SK-N-SH (cell line): ENCODE results near the gene TBX4.

Experiments
- FOSL2 ChIP-seq: IDR thresholded peaks from 2 replicates; pipeline ENCODE4 v1.4.0; 2012; ENCODE audit warnings: low read depth, mild to moderate bottlenecking, moderate library complexity, borderline replicate concordance
- MXI1 ChIP-seq: IDR thresholded peaks from 2 replicates; pipeline ENCODE4 v1.6.1; 2012; ENCODE audit warnings: mild to moderate bottlenecking, low read depth, low read length, improper control_type of control experiment
- POLR2AphosphoS5 ChIP-seq: IDR thresholded peaks from 2 replicates; pipeline ENCODE4 v1.6.1; 2012; ENCODE audit warnings: low read depth, low read length
- RCOR1 ChIP-seq: fragments of 150-350 bp; IDR thresholded peaks from 2 replicates; pipeline ENCODE4 v1.6.1; 2017; ENCODE audit warnings: antibody characterized with exemption, low read length
- TF ChIP-seq, protein P1 (sequence below): fragments of 200-600 bp; sonication (generic); IDR thresholded peaks from 2 replicates; pipeline ENCODE4 v1.6.1; 2017; ENCODE audit warnings: antibody characterized with exemption, mild to moderate bottlenecking, moderate library complexity
- TF ChIP-seq, protein P2 (sequence below): fragments of 150-350 bp; IDR thresholded peaks from 2 replicates; pipeline ENCODE4 v1.6.1; 2017; ENCODE audit warnings: antibody characterized with exemption, low read length, low read depth, borderline replicate concordance
- TF ChIP-seq, protein P3 (sequence below): IDR thresholded peaks from 2 replicates; pipeline ENCODE4 v1.6.1; 2012; ENCODE audit warnings: mild to moderate bottlenecking, low read depth, low read length, moderate library complexity

DNA sequence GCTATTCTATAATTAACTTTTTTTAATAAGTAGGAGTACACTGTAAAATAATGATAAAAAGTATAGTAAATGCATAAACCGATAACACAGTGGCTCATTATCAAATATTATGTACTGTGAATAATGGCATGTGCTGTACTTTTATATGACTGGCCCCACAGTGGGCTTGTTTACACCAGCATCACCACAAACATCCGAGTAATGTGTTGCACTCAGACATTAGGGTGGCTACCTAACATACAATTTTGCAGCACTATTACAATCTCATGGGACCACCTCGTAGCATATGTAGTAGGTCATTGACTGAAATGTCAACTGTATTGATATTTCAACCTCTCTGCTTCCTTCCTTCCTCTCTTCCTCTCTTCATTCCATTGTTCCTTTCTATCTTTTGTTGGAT lies 51.7 kb downstream of the TBX4 start:
- TF ChIP-seq, protein P1, sequence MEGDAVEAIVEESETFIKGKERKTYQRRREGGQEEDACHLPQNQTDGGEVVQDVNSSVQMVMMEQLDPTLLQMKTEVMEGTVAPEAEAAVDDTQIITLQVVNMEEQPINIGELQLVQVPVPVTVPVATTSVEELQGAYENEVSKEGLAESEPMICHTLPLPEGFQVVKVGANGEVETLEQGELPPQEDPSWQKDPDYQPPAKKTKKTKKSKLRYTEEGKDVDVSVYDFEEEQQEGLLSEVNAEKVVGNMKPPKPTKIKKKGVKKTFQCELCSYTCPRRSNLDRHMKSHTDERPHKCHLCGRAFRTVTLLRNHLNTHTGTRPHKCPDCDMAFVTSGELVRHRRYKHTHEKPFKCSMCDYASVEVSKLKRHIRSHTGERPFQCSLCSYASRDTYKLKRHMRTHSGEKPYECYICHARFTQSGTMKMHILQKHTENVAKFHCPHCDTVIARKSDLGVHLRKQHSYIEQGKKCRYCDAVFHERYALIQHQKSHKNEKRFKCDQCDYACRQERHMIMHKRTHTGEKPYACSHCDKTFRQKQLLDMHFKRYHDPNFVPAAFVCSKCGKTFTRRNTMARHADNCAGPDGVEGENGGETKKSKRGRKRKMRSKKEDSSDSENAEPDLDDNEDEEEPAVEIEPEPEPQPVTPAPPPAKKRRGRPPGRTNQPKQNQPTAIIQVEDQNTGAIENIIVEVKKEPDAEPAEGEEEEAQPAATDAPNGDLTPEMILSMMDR: no peak
- TF ChIP-seq, protein P2, sequence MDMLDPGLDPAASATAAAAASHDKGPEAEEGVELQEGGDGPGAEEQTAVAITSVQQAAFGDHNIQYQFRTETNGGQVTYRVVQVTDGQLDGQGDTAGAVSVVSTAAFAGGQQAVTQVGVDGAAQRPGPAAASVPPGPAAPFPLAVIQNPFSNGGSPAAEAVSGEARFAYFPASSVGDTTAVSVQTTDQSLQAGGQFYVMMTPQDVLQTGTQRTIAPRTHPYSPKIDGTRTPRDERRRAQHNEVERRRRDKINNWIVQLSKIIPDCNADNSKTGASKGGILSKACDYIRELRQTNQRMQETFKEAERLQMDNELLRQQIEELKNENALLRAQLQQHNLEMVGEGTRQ: no peak
- TF ChIP-seq RCOR1: no peak
- TF ChIP-seq, protein P3, sequence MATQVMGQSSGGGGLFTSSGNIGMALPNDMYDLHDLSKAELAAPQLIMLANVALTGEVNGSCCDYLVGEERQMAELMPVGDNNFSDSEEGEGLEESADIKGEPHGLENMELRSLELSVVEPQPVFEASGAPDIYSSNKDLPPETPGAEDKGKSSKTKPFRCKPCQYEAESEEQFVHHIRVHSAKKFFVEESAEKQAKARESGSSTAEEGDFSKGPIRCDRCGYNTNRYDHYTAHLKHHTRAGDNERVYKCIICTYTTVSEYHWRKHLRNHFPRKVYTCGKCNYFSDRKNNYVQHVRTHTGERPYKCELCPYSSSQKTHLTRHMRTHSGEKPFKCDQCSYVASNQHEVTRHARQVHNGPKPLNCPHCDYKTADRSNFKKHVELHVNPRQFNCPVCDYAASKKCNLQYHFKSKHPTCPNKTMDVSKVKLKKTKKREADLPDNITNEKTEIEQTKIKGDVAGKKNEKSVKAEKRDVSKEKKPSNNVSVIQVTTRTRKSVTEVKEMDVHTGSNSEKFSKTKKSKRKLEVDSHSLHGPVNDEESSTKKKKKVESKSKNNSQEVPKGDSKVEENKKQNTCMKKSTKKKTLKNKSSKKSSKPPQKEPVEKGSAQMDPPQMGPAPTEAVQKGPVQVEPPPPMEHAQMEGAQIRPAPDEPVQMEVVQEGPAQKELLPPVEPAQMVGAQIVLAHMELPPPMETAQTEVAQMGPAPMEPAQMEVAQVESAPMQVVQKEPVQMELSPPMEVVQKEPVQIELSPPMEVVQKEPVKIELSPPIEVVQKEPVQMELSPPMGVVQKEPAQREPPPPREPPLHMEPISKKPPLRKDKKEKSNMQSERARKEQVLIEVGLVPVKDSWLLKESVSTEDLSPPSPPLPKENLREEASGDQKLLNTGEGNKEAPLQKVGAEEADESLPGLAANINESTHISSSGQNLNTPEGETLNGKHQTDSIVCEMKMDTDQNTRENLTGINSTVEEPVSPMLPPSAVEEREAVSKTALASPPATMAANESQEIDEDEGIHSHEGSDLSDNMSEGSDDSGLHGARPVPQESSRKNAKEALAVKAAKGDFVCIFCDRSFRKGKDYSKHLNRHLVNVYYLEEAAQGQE: no peak
- no peak for TF ChIP-seq MXI1
- no peak for TF ChIP-seq POLR2AphosphoS5
- TF ChIP-seq FOSL2: no peak
